Cardiac atrium fibroblast (primary cell): ENCODE results near the gene CD1C. TPM values are rescaled to one million over a fixed set of nuclear protein-coding genes. Genes with fewer than 3 reads are reported as not detected.

ENCODE experiments used
- total RNA-seq: library from RNA; depleted of rRNA; stranded (reverse); fragments of >200 nt; gene quantifications from 2 replicates; pipeline ENCODE4 v1.2.3, GENCODE V29; 2015

The CD1C gene
- total RNA-seq, result not detected in 2 replicates

DNA sequence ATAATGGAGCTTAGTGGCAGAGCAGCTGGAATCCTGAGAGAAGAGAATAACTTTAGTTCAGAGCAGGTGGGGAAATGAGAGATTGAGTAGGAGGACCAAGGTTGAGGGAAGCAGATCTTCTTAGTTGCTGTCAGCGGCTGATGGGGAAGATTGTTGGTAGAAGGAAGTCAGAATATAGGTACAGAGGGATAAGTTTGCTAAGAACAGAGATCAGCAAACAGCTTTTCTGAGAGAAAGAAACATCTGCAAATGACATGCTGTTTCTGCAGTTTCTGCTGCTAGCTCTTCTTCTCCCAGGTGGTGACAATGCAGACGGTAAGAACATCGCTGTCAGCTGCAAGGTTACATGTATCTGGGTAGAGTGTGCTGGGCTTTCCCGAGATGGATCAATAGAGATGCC, at the start of gene CD1C:
Gene CD1C (plus strand): TSS at position 113 of the 400 bp plus-strand sequence. CDS start 142 bp downstream, at position 255.

DNA sequence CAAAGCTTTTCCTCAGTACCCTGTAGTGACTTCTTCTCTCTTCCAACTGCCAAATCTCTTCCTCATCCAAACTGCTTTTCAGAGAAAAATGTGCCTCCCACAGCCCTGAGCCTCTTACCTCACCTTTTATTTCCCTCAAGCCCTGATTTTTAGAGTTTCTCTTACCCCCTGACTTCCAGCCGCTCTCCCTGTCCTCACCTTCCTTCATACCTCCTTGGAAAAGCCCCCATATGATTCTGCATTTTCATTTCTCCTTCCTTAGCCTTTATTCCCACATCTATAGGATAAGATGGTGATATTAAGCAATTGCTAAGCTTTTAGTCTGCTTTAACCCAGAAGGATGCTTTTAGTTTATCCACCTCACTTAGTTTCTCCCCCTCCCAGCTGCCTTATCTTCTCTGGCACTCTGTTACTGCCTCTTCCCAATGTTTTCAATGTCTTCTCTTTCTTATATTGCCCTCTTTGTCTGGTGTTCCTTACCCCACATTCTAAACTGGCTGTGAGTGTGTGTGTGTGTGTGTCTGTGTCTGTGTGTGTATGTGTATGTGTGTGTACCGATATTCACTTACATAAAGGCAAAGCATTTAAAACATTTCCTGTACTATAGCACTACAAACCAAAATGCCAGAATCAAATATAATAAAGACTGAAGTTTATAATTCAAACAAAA, 41.9 kb downstream of the CD1C start, which contains the start of gene CD1B:
Gene CD1B (minus strand): TSS at position 51 of the 670 bp plus-strand sequence. CDS start 108 bp downstream, outside the sequence.

Other genes with a start within 250 kb of the CD1C start
- 9.7 and 11.0 TPM in 2 replicates for gene CD1D, start 109.0 kb upstream of the CD1C start, total RNA-seq
- not detected in 2 replicates for gene CD1A, start 35.5 kb upstream of the CD1C start, total RNA-seq
- gene CD1B, start 41.6 kb downstream of the CD1C start, total RNA-seq, result not detected in 2 replicates
- gene CD1E, start 64.0 kb downstream of the CD1C start, total RNA-seq, result not detected in 2 replicates
- not detected in 2 replicates for gene OR10T2, start 109.5 kb downstream of the CD1C start, total RNA-seq
- gene OR10K2, start 136.3 kb downstream of the CD1C start, total RNA-seq, result not detected in 2 replicates
- gene OR10K1, start 171.9 kb downstream of the CD1C start, total RNA-seq, result not detected in 2 replicates
- not detected in 2 replicates for gene OR10R2, start 182.3 kb downstream of the CD1C start, total RNA-seq